ENCODE results near the gene KCNK10. TPM values are rescaled to one million over a fixed set of nuclear protein-coding genes. Genes with fewer than 3 reads are reported as not detected.

KCNK10 gene
- total RNA-seq, 1 experiment from 2014 or later = 2.9 TPM

GRCh38 chr14:88352698-88353097, 29.6 kb upstream of the KCNK10 start:
- ChIA-PET CTCF (no interaction called here), POLR2A (no interaction called here)
- H3K9me3 Mint-ChIP-seq (ENCODE audit: unreplicated experiment) = no peaks in the 10 kb centered on the region
- BruUV-seq (replicated peaks) = no TSS peak
- no peaks in the 10 kb centered on the region for H3K27me3 Mint-ChIP-seq (ENCODE audit: insufficient read depth, unreplicated experiment)
- H3K27me3 ChIP-seq (replicated peaks; ENCODE audit: control insufficient read depth, insufficient read depth, low read length) = no peaks in the 10 kb centered on the region
- H3K36me3 ChIP-seq (ENCODE audit: control insufficient read depth, insufficient read depth, low read length) = no peaks in the 10 kb centered on the region
- H3K36me3 Mint-ChIP-seq (ENCODE audit: insufficient read depth, unreplicated experiment) = no peaks in the 10 kb centered on the region
- no peaks in the 10 kb centered on the region for H3K9me3 ChIP-seq
- no peak overlapping the region for H3K4me3 ChIP-seq (ENCODE audit: low read depth, low read length)
- H3K27ac Mint-ChIP-seq (ENCODE audit: unreplicated experiment) = no peak overlapping the region
- TF ChIP-seq CTCF (IDR thresholded peaks at IDR 0.05; ENCODE audit: insufficient read depth in 1 of 2, low read depth in 1 of 2, low read length in 1 of 2, severe bottlenecking in 1 of 2, unreplicated experiment in 1 of 2) = no peak
- peaks cover 7% of the 10 kb centered on the region; the same call in 1 of the 2 replicates for H3K4me1 ChIP-seq
- H3K4me3 Mint-ChIP-seq (ENCODE audit: unreplicated experiment) = no peak overlapping the region
- H3K4me1 Mint-ChIP-seq (ENCODE audit: low read depth, unreplicated experiment) = peaks cover 8% of the 10 kb centered on the region
- DNase-seq = no peak
- intact Hi-C loops (cut with micrococcal nuclease; ENCODE audit: unreplicated experiment) = no loop called here

GRCh38 chr14:88351966-88352691, 29.1 kb upstream of the KCNK10 start:
- Mint-ChIP-seq H3K27ac (ENCODE audit: unreplicated experiment) (no peak overlapping the region), H3K9me3 (ENCODE audit: unreplicated experiment) (no peaks in the 10 kb centered on the region), H3K4me3 (ENCODE audit: unreplicated experiment) (no peak overlapping the region), H3K36me3 (ENCODE audit: insufficient read depth, unreplicated experiment) (no peaks in the 10 kb centered on the region), H3K27me3 (ENCODE audit: insufficient read depth, unreplicated experiment) (no peaks in the 10 kb centered on the region), H3K4me1 (ENCODE audit: low read depth, unreplicated experiment) (peaks cover 8% of the 10 kb centered on the region)
- ChIA-PET CTCF (interaction anchor here (0.7 kb wide), 1 partner anchor 14 kb away, joined by 3 read pairs; no protein-coding TSS in a partner anchor), POLR2A (no interaction called here)
- Histone ChIP-seq H3K4me3 (ENCODE audit: low read depth, low read length) (no peak overlapping the region), H3K36me3 (ENCODE audit: control insufficient read depth, insufficient read depth, low read length) (no peaks in the 10 kb centered on the region), H3K4me1 (peaks cover 7% of the 10 kb centered on the region; the same call in 1 of the 2 replicates), H3K9me3 (no peaks in the 10 kb centered on the region), H3K27me3 (replicated peaks; ENCODE audit: control insufficient read depth, insufficient read depth, low read length) (no peaks in the 10 kb centered on the region)
- no peak for TF ChIP-seq CTCF (IDR thresholded peaks at IDR 0.05; ENCODE audit: insufficient read depth in 1 of 2, low read depth in 1 of 2, low read length in 1 of 2, severe bottlenecking in 1 of 2, unreplicated experiment in 1 of 2)
- no peak for DNase-seq
- intact Hi-C loops (cut with micrococcal nuclease; ENCODE audit: unreplicated experiment) = no loop called here
- no TSS peak for BruUV-seq (replicated peaks)

- Mint-ChIP-seq H3K27me3 (ENCODE audit: insufficient read depth, unreplicated experiment) (no peaks in the 10 kb centered on the region), H3K36me3 (ENCODE audit: insufficient read depth, unreplicated experiment) (no peaks in the 10 kb centered on the region), H3K4me3 (ENCODE audit: unreplicated experiment) (no peak overlapping the region), H3K27ac (ENCODE audit: unreplicated experiment) (no peak overlapping the region), H3K9me3 (ENCODE audit: unreplicated experiment) (no peaks in the 10 kb centered on the region), H3K4me1 (ENCODE audit: low read depth, unreplicated experiment) (no peaks in the 10 kb centered on the region)
- no peaks in the 10 kb centered on the region for H3K9me3 ChIP-seq
- no peak overlapping the region for H3K4me3 ChIP-seq (ENCODE audit: low read depth, low read length)
- ChIA-PET POLR2A (no interaction called here), CTCF (no interaction called here)
- no TSS peak for BruUV-seq (replicated peaks)
- DNase-seq = no peak
- no peaks in the 10 kb centered on the region for H3K27me3 ChIP-seq (replicated peaks; ENCODE audit: control insufficient read depth, insufficient read depth, low read length)
- no peaks in the 10 kb centered on the region for H3K36me3 ChIP-seq (ENCODE audit: control insufficient read depth, insufficient read depth, low read length)
- H3K4me1 ChIP-seq = no peaks in the 10 kb centered on the region
- TF ChIP-seq CTCF (IDR thresholded peaks at IDR 0.05; ENCODE audit: insufficient read depth in 1 of 2, low read depth in 1 of 2, low read length in 1 of 2, severe bottlenecking in 1 of 2, unreplicated experiment in 1 of 2) = no peak
- intact Hi-C loops (cut with micrococcal nuclease; ENCODE audit: unreplicated experiment) = no loop called here
These were observed 25.5 kb upstream of the KCNK10 start for GRCh38 chr14:88348546-88348945.

Data from Caco-2 (cell line).